ENCODE data around the gene UBE2E1. TPM values are rescaled to one million over a fixed set of nuclear protein-coding genes. Genes with fewer than 3 reads are reported as not detected.

The UBE2E1 gene
- total and polyA plus RNA-seq, 2 of the 4 experiments (the other 2 are of a cell fraction) = 54.1 to 91.6 TPM

DNA sequence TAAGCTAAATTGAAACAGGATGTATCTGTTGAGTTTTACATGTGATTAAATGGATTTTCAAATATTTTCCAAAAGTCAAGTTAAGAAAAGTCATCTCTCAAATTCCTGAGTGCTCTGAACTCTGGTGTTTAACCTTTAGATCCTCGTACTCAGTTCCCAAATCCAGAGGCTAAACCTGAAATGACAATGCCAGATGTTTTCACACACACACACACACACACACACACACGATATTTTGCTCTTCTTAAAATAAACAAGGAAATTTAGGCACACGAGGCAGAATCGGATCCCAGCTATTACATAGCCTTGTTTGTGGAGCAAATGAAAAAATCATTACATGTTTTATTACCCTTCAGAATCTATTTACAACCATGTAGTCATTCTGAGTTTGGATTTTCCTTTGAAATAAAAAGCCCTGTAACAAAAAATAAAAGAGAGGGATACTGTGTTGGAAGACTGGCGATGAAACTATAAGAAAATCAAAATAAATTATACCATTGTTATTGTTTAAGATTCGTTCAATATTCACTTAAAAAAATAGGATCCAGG is 20.6 kb upstream of the UBE2E1 start:
- H3K4me1 ChIP-seq (ENCODE audit: control insufficient read depth, insufficient read depth, low read length) = no peaks in the 10 kb centered on the region
- H2BK120ac ChIP-seq (ENCODE audit: low read depth, low read length) = no peak overlapping the region
- H3K79me1 ChIP-seq (ENCODE audit: low read depth in 1 of 2, low read length in 2 of 2) = no peaks in the 10 kb centered on the region
- H2AK9ac ChIP-seq (replicated peaks; ENCODE audit: low read depth, low read length, poor library complexity) = no peak overlapping the region
- H3K27ac ChIP-seq (ENCODE audit: insufficient read depth, low read length) = no peak overlapping the region
- H3K23ac ChIP-seq (ENCODE audit: low read depth, low read length) = no peak overlapping the region
- in situ Hi-C loops (cut with MboI; ENCODE audit: low sequenced_read_pairs) (no loop called here), dilution Hi-C loops (cut with HindIII; ENCODE audit: low sequenced_read_pairs, unreplicated experiment) (no loop called here), intact Hi-C loops (cut with micrococcal nuclease) (no loop called here)
- H2AK5ac ChIP-seq (ENCODE audit: low read depth, low read length) = no peak overlapping the region
- no peaks in the 10 kb centered on the region for H3K9me1 ChIP-seq (ENCODE audit: insufficient read depth, low read length)
- no peak overlapping the region for H3K4me3 ChIP-seq (ENCODE audit: insufficient read depth, low read depth, low read length)
- H2BK5ac ChIP-seq (ENCODE audit: low read depth, low read length, poor library complexity, severe bottlenecking) = no peak overlapping the region
- no peak overlapping the region for H3K14ac ChIP-seq (replicated peaks; ENCODE audit: low read depth, low read length)
- no peak overlapping the region for H2BK15ac ChIP-seq (ENCODE audit: low read depth, low read length)
- H2AFZ ChIP-seq (replicated peaks; ENCODE audit: low read length, poor library complexity) = no peak overlapping the region
- H4K8ac ChIP-seq (ENCODE audit: low read depth in 2 of 2, low read length in 2 of 2) = no peak overlapping the region
- no peaks in the 10 kb centered on the region for H3K36me3 ChIP-seq (ENCODE audit: control insufficient read depth, insufficient read depth, low read length)
- peaks cover 18% of the 10 kb centered on the region for H3K27me3 ChIP-seq (ENCODE audit: control insufficient read depth, insufficient read depth, low read length)
- no peak overlapping the region for H3K56ac ChIP-seq (ENCODE audit: extremely low read depth, insufficient read depth, low read length)
- no peaks in the 10 kb centered on the region for H4K20me1 ChIP-seq (ENCODE audit: insufficient read depth, low read length)
- H3K9ac ChIP-seq (ENCODE audit: low read depth, low read length) = no peak overlapping the region
- no peak overlapping the region for H4K91ac ChIP-seq (ENCODE audit: insufficient read depth, low read depth, low read length)
- DNase-seq (no peak), ATAC-seq (ENCODE audit: low read depth) (no peak)
- no peak overlapping the region for H2BK20ac ChIP-seq (ENCODE audit: low read depth, low read length)
- H3K9me3 ChIP-seq (ENCODE audit: control insufficient read depth, insufficient read depth, low read length) = peaks cover 2% of the 10 kb centered on the region; the same call in 1 of the 2 replicates
- no peak overlapping the region for H3K18ac ChIP-seq (ENCODE audit: low read depth, low read length)
- BruUV-seq (replicated peaks) = no TSS peak
- no peak overlapping the region for H4K5ac ChIP-seq (ENCODE audit: low read depth, low read length)
- ChIA-PET CTCF (interaction anchor here (0.6 kb wide), 2 partner anchors 45 to 615 kb away, joined by 3 read pairs; no protein-coding TSS in a partner anchor), POLR2A (ENCODE audit: unreplicated experiment) (no interaction called here)
- H3K4ac ChIP-seq (ENCODE audit: low read depth, low read length) = no peak overlapping the region
- 60% methylated on average over 1 of the region's 6 CpGs; no CpG with 5 or more reads in 1 of the 2 experiments for WGBS, 2 experiments (ENCODE audit: extremely low coverage in 2 of 2, insufficient read length in 1 of 2)
- no peak overlapping the region for H3K4me2 ChIP-seq (ENCODE audit: low read depth, low read length)
- TF ChIP-seq RCOR1 (IDR thresholded peaks at IDR 0.05; ENCODE audit: insufficient replicate concordance, low read length) = no peak
